Tibial artery (tissue), 4 donors: ENCODE data around the gene GPC6.

Source experiments
- DNase-seq, 2 donors: peaks; one replicate each; pipeline ENCODE4 v3.0.0-alpha.2; 2019
- H3K27ac ChIP-seq, 2 donors: fragments of 200-600 bp; sonication (generic) in 1 of 2; 1 replicate in 1 of 2; 2 replicates in 1 of 2; pipeline ENCODE4 v1.5.1; 2018 to 2019; ENCODE audit warnings: mild to moderate bottlenecking in 1 of 2
- H3K27me3 ChIP-seq, 2 donors: fragments of 200-600 bp; sonication (generic) in 1 of 2; one replicate each; pipeline versions ENCODE4 v1.5.1 to v1.6.0; 2016 to 2019
- H3K36me3 ChIP-seq, 3 donors: fragments of 200-600 bp; sonication (generic) in 2 of 3; one replicate each; pipeline ENCODE4 v1.5.1; 2016 to 2019; ENCODE audit warnings: mild to moderate bottlenecking in 2 of 3
- H3K4me1 ChIP-seq, 4 donors: fragments of 200-600 bp; sonication (generic) in 2 of 4; 1 replicate in 3 of 4; 2 replicates in 1 of 4; pipeline ENCODE4 v1.5.1; 2016 to 2019
- H3K4me3 ChIP-seq, 2 donors: fragments of 200-600 bp; sonication (generic) in 1 of 2; 1 replicate in 1 of 2; 2 replicates in 1 of 2; pipeline ENCODE4 v1.5.1; 2018 to 2019; ENCODE audit warnings: mild to moderate bottlenecking in 2 of 2
- H3K9me3 ChIP-seq, 3 donors: fragments of 200-600 bp; sonication (generic) in 1 of 3; one replicate each; pipeline ENCODE4 v1.5.1; 2016 to 2019
- CTCF ChIP-seq, 2 experiments: fragments of 200-600 bp in 1 of 2; fragments of 450-650 bp in 1 of 2; IDR thresholded peaks; one replicate each; pipeline ENCODE4 v1.5.1; 2017 to 2019; ENCODE audit warnings: antibody characterized with exemption in 2 of 2, mild to moderate bottlenecking in 1 of 2, moderate library complexity in 1 of 2
- intact Hi-C: fragments of 100-400 bp; cut with DNase I; formaldehyde crosslinking; loops from one replicate; pipeline ENCODE4 v1.15.0; 2023; ENCODE audit warnings: low total_unique reads

The GPC6 gene

GRCh38 chr13:93975242-93975641 is 748.6 kb downstream of the GPC6 start:
- H3K4me3 ChIP-seq, result no peak overlapping the region
- H3K36me3 ChIP-seq, result no peaks in the 10 kb centered on the region
- H3K27ac ChIP-seq, result no peak overlapping the region
- DNase-seq, result no peak
- intact Hi-C loops, result no loop called here
- TF ChIP-seq CTCF (IDR thresholded peaks at IDR 0.05), result no peak
- H3K9me3 ChIP-seq, result no peaks in the 10 kb centered on the region
- no peaks in the 10 kb centered on the region for H3K27me3 ChIP-seq
- H3K4me1 ChIP-seq, result no peaks in the 10 kb centered on the region

GRCh38 chr13:93976528-93976927 is 749.9 kb downstream of the GPC6 start:
- H3K4me3 ChIP-seq, result no peak overlapping the region
- H3K9me3 ChIP-seq, result no peaks in the 10 kb centered on the region
- no peaks in the 10 kb centered on the region for H3K27me3 ChIP-seq
- no peak for TF ChIP-seq CTCF (IDR thresholded peaks at IDR 0.05)
- H3K4me1 ChIP-seq, result no peaks in the 10 kb centered on the region
- no peaks in the 10 kb centered on the region for H3K36me3 ChIP-seq
- H3K27ac ChIP-seq, result no peak overlapping the region
- no peak for DNase-seq
- intact Hi-C loops, result no loop called here

- no peaks in the 10 kb centered on the region for H3K4me1 ChIP-seq
- H3K36me3 ChIP-seq, result no peaks in the 10 kb centered on the region
- intact Hi-C loops, result no loop called here
- H3K4me3 ChIP-seq, result no peak overlapping the region
- no peak for DNase-seq
- no peaks in the 10 kb centered on the region for H3K9me3 ChIP-seq
- no peaks in the 10 kb centered on the region for H3K27me3 ChIP-seq
- no peak for TF ChIP-seq CTCF (IDR thresholded peaks at IDR 0.05)
- H3K27ac ChIP-seq, result no peak overlapping the region
Measured at GRCh38 chr13:93977986-93978385, 751.4 kb downstream of the GPC6 start.

GRCh38 chr13:93981426-93981977 is 754.9 kb downstream of the GPC6 start:
- Histone ChIP-seq H3K4me3 (no peak overlapping the region), H3K36me3 (no peaks in the 10 kb centered on the region), H3K4me1 (no peaks in the 10 kb centered on the region), H3K27me3 (no peaks in the 10 kb centered on the region), H3K27ac (no peak overlapping the region), H3K9me3 (no peaks in the 10 kb centered on the region)
- TF ChIP-seq CTCF (IDR thresholded peaks at IDR 0.05), result no peak
- DNase-seq, result no peak
- intact Hi-C loops, result no loop called here

- no peaks in the 10 kb centered on the region for H3K9me3 ChIP-seq
- no peak overlapping the region for H3K27ac ChIP-seq
- no peaks in the 10 kb centered on the region for H3K4me1 ChIP-seq
- no peaks in the 10 kb centered on the region for H3K36me3 ChIP-seq
- intact Hi-C loops, result no loop called here
- H3K27me3 ChIP-seq, result no peaks in the 10 kb centered on the region
- no peak overlapping the region for H3K4me3 ChIP-seq
- DNase-seq, result no peak
- TF ChIP-seq CTCF (IDR thresholded peaks at IDR 0.05), result no peak
Measured at GRCh38 chr13:93982179-93982918, 755.7 kb downstream of the GPC6 start.
